Measurements from ENCODE around the gene EPHB3. TPM values are rescaled to one million over a fixed set of nuclear protein-coding genes. Genes with fewer than 3 reads are reported as not detected.

EPHB3 gene
- total and polyA plus RNA-seq, 2 donors (not counting 3 experiments of a cell fraction or from before 2014, with no cell fraction given): 0.01 TPM; not detected in 1

GRCh38 chr3:184593220-184593927 lies 31.8 kb downstream of the EPHB3 start:
- ChIA-PET POLR2A (no interaction called here), CTCF (interaction anchor here (1.1 to 1.4 kb wide), 2 partner anchors 32 to 186 kb away, joined by 3 to 4 read pairs; partner anchors contain the start of gene EPHB3)
- Histone ChIP-seq H3K79me2 (ENCODE audit: control insufficient read depth, insufficient read depth, low read length) (no peaks in the 10 kb centered on the region), H3K9ac (replicated peaks; ENCODE audit: extremely low read depth, insufficient read depth, low read length) (no peak overlapping the region), H2AFZ (ENCODE audit: low read depth, low read length) (no peak overlapping the region), H3K4me2 (ENCODE audit: insufficient read depth, low read length) (no peak overlapping the region), H3K9me3 (replicated peaks; ENCODE audit: control insufficient read depth, insufficient read depth, low read length) (no peaks in the 10 kb centered on the region), H3K27ac (ENCODE audit: insufficient read depth, low read depth, low read length) (no peak overlapping the region), H4K20me1 (replicated peaks; ENCODE audit: control insufficient read depth, extremely low read depth, insufficient read depth, low read length) (no peaks in the 10 kb centered on the region), H3K36me3 (ENCODE audit: control insufficient read depth in 2 of 2, extremely low read depth in 1 of 2, insufficient read depth in 2 of 2, low read length in 2 of 2) (no peaks in the 10 kb centered on the region), H3K4me3 (replicated peaks in 1 of 3; ENCODE audit: insufficient read depth in 1 of 3, low read depth in 1 of 3, low read length in 3 of 3) (no peak overlapping the region), H3K27me3 (ENCODE audit: control insufficient read depth in 2 of 2, insufficient read depth in 2 of 2, low read length in 2 of 2) (peaks cover 0 to 8% of the 10 kb centered on the region in 2 experiments), H3K9me1 (replicated peaks; ENCODE audit: control insufficient read depth, extremely low read depth, insufficient read depth, low read length) (no peaks in the 10 kb centered on the region), H3K4me1 (ENCODE audit: control insufficient read depth, extremely low read depth, insufficient read depth, low read length) (no peaks in the 10 kb centered on the region)
- DNase-seq (ENCODE audit: low read depth, low spot score) (no peak), FAIRE-seq (no peak)
- BruUV-seq (replicated peaks): no TSS peak
- intact Hi-C loops (cut with micrococcal nuclease) (no loop called here), dilution Hi-C loops (cut with MboI; ENCODE audit: extremely low pct_ligation_motif_present, low sequenced_read_pairs) (no loop called here)
- TF ChIP-seq EZH2 (IDR thresholded peaks at IDR 0.05; ENCODE audit: borderline replicate concordance, low read depth, low read length, severe bottlenecking): no peak
- no peak for TF ChIP-seq CTCF (IDR thresholded peaks at IDR 0.05; ENCODE audit: extremely low read depth in 1 of 2, insufficient read depth in 1 of 2, low read depth in 1 of 2, low read length in 2 of 2)
- no peak for TF ChIP-seq GATA2 (IDR thresholded peaks at IDR 0.05; ENCODE audit: insufficient read depth, insufficient read length, low read depth, low read length)
- no peak for TF ChIP-seq MAX (IDR thresholded peaks at IDR 0.05; ENCODE audit: insufficient read depth, insufficient read length)
- no peak for TF ChIP-seq POLR2AphosphoS5 (IDR thresholded peaks at IDR 0.05; ENCODE audit: insufficient read depth, low read depth, low read length)
- TF ChIP-seq MYC (IDR thresholded peaks at IDR 0.05; ENCODE audit: low read depth, low read length): no peak
- no peak for TF ChIP-seq POLR2A (IDR thresholded peaks at IDR 0.05; ENCODE audit: low read depth, low read length)
- no peak for TF ChIP-seq FOS (IDR thresholded peaks at IDR 0.05; ENCODE audit: borderline replicate concordance, insufficient read depth, low read length)
- TF ChIP-seq JUN (IDR thresholded peaks at IDR 0.05; ENCODE audit: borderline replicate concordance, insufficient read depth, insufficient read length, low read depth): no peak

Data from endothelial cell of umbilical vein (primary cell).